ENCODE results near the gene GRIP1.

Gene GRIP1

GRCh38 chr12:66453844-66454243 lies 225.0 kb downstream of the GRIP1 start:
- no peak overlapping the region for H3K27ac ChIP-seq (ENCODE audit: low read length)
- no peaks in the 10 kb centered on the region for H3K27me3 ChIP-seq (ENCODE audit: control insufficient read depth in 1 of 2, insufficient read depth in 2 of 2, low read length in 2 of 2)
- H3K9me3 ChIP-seq (ENCODE audit: control insufficient read depth in 2 of 2, low read length in 2 of 2): no peaks in the 10 kb centered on the region
- H3K4me3 ChIP-seq (ENCODE audit: low read length in 2 of 2): no peak overlapping the region
- no peaks in the 10 kb centered on the region for H3K4me1 ChIP-seq (ENCODE audit: control insufficient read depth, insufficient read depth, low read length)
- no peaks in the 10 kb centered on the region for H3K36me3 ChIP-seq (ENCODE audit: control insufficient read depth in 2 of 2, insufficient read depth in 2 of 2, low read length in 2 of 2)
- no peak overlapping the region for H3K9ac ChIP-seq (ENCODE audit: low read length in 2 of 2)

DNA sequence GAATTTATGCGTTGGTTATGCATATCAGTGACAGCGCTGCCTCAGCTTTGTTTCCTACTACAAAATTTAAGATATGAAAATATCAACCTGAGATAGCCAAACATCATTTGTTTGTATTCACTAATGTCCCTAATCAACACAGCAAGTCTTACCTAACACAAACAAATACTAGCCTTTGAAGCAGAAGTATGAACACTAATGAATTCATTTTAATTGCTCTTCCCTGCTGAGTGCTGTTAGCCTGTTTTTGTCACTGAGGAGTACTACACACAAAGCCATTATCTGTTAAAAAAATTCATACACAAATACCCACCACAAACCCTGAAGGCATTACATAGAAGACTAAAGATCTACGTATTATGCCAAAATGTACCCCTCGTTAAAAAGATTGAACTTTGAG lies 225.8 kb downstream of the GRIP1 start:
- H3K4me3 ChIP-seq (ENCODE audit: low read length in 2 of 2): no peak overlapping the region
- no peaks in the 10 kb centered on the region for H3K4me1 ChIP-seq (ENCODE audit: control insufficient read depth, insufficient read depth, low read length)
- no peak overlapping the region for H3K9ac ChIP-seq (ENCODE audit: low read length in 2 of 2)
- H3K9me3 ChIP-seq (ENCODE audit: control insufficient read depth in 2 of 2, low read length in 2 of 2): no peaks in the 10 kb centered on the region
- no peaks in the 10 kb centered on the region for H3K36me3 ChIP-seq (ENCODE audit: control insufficient read depth in 2 of 2, insufficient read depth in 2 of 2, low read length in 2 of 2)
- no peaks in the 10 kb centered on the region for H3K27me3 ChIP-seq (ENCODE audit: control insufficient read depth in 1 of 2, insufficient read depth in 2 of 2, low read length in 2 of 2)
- no peak overlapping the region for H3K27ac ChIP-seq (ENCODE audit: low read length)

DNA sequence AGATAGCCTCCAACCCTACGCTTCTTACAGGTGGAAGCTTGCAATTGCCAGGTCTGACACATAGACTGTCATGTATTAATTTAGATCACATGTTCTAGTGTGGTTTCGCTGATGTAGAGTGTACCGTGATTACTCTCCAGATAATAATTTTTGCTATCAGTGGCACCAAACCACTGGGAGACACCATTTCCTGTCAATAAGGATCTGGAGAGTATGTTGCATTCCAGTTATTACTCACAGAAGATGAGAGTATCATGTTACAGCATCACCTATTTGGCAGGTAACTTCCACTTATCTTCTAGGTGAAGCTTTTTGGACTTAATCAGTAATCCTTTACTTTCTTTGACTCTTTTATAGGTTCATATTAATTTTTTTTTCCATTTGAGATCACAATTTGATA lies 229.3 kb downstream of the GRIP1 start:
- no peaks in the 10 kb centered on the region for H3K4me1 ChIP-seq (ENCODE audit: control insufficient read depth, insufficient read depth, low read length)
- no peaks in the 10 kb centered on the region for H3K36me3 ChIP-seq (ENCODE audit: control insufficient read depth in 2 of 2, insufficient read depth in 2 of 2, low read length in 2 of 2)
- no peak overlapping the region for H3K4me3 ChIP-seq (ENCODE audit: low read length in 2 of 2)
- no peak overlapping the region for H3K27ac ChIP-seq (ENCODE audit: low read length)
- H3K9me3 ChIP-seq (ENCODE audit: control insufficient read depth in 2 of 2, low read length in 2 of 2): no peaks in the 10 kb centered on the region
- H3K9ac ChIP-seq (ENCODE audit: low read length in 2 of 2): no peak overlapping the region
- no peaks in the 10 kb centered on the region for H3K27me3 ChIP-seq (ENCODE audit: control insufficient read depth in 1 of 2, insufficient read depth in 2 of 2, low read length in 2 of 2)

DNA sequence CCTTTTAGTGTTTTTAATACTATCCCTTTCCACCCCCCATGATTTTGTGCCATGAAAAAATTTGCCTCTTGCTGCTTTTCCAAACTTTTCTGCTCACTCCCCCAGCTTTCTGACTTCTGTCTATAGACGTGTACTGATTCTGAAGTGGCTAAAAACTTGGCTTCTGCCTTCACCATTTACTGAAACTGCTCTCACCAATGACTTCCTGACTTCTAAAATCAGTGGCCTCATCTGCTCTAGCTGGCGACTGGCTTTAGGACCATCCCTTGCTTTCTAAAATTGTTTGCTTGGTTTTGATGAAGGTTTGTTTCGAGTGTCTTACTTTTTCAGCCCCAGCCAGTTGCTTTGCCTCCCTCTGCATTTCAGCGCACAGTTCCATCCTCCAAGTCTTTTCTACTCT lies 231.2 kb downstream of the GRIP1 start:
- H3K4me1 ChIP-seq (ENCODE audit: control insufficient read depth, insufficient read depth, low read length): no peaks in the 10 kb centered on the region

GRCh38 chr12:66446276-66446675 lies 232.6 kb downstream of the GRIP1 start:
- Histone ChIP-seq H3K27ac (ENCODE audit: low read length) (no peak overlapping the region), H3K4me3 (ENCODE audit: low read length in 2 of 2) (no peak overlapping the region), H3K27me3 (ENCODE audit: control insufficient read depth in 1 of 2, insufficient read depth in 2 of 2, low read length in 2 of 2) (no peaks in the 10 kb centered on the region), H3K36me3 (ENCODE audit: control insufficient read depth in 2 of 2, insufficient read depth in 2 of 2, low read length in 2 of 2) (no peaks in the 10 kb centered on the region), H3K4me1 (ENCODE audit: control insufficient read depth, insufficient read depth, low read length) (no peaks in the 10 kb centered on the region), H3K9me3 (ENCODE audit: control insufficient read depth in 2 of 2, low read length in 2 of 2) (no peaks in the 10 kb centered on the region), H3K9ac (ENCODE audit: low read length in 2 of 2) (no peak overlapping the region)

More for the DNA sequence above, 231.2 kb downstream of the GRIP1 start:
- Histone ChIP-seq H3K4me3 (ENCODE audit: low read length in 2 of 2) (no peak overlapping the region), H3K9ac (ENCODE audit: low read length in 2 of 2) (no peak overlapping the region), H3K36me3 (ENCODE audit: control insufficient read depth in 2 of 2, insufficient read depth in 2 of 2, low read length in 2 of 2) (no peaks in the 10 kb centered on the region), H3K27ac (ENCODE audit: low read length) (no peak overlapping the region), H3K9me3 (ENCODE audit: control insufficient read depth in 2 of 2, low read length in 2 of 2) (no peaks in the 10 kb centered on the region), H3K27me3 (ENCODE audit: control insufficient read depth in 1 of 2, insufficient read depth in 2 of 2, low read length in 2 of 2) (no peaks in the 10 kb centered on the region)

GRCh38 chr12:66441905-66442559 lies 236.8 kb downstream of the GRIP1 start:
- Histone ChIP-seq H3K9ac (ENCODE audit: low read length in 2 of 2) (no peak overlapping the region), H3K27ac (ENCODE audit: low read length) (no peak overlapping the region), H3K4me1 (ENCODE audit: control insufficient read depth, insufficient read depth, low read length) (no peaks in the 10 kb centered on the region), H3K27me3 (ENCODE audit: control insufficient read depth in 1 of 2, insufficient read depth in 2 of 2, low read length in 2 of 2) (no peaks in the 10 kb centered on the region), H3K36me3 (ENCODE audit: control insufficient read depth in 2 of 2, insufficient read depth in 2 of 2, low read length in 2 of 2) (no peaks in the 10 kb centered on the region), H3K9me3 (ENCODE audit: control insufficient read depth in 2 of 2, low read length in 2 of 2) (no peaks in the 10 kb centered on the region), H3K4me3 (ENCODE audit: low read length in 2 of 2) (no peak overlapping the region)

DNA sequence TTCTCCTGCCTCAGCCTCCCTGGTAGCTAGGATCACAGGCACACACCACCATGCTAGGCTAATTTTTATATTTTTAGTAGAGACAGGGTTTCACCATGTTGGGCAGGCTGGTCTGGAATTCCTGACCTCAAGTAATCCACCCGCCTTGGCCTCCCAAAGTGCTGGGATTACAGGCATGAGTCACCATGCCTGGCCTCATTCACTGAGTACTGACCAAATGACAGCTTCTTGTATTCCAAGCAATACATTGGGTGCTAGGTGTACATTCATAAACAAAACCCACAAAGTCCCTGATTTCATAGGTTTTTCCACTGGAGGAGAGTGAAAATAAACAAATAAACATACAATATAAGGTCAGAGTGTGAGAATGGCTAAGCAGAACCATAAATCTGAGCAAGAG lies 240.3 kb downstream of the GRIP1 start:
- no peak overlapping the region for H3K9ac ChIP-seq (ENCODE audit: low read length in 2 of 2)
- H3K4me1 ChIP-seq (ENCODE audit: control insufficient read depth, insufficient read depth, low read length): no peaks in the 10 kb centered on the region
- no peaks in the 10 kb centered on the region for H3K36me3 ChIP-seq (ENCODE audit: control insufficient read depth in 2 of 2, insufficient read depth in 2 of 2, low read length in 2 of 2)
- H3K27me3 ChIP-seq (ENCODE audit: control insufficient read depth in 1 of 2, insufficient read depth in 2 of 2, low read length in 2 of 2): no peaks in the 10 kb centered on the region
- no peaks in the 10 kb centered on the region for H3K9me3 ChIP-seq (ENCODE audit: control insufficient read depth in 2 of 2, low read length in 2 of 2)
- H3K4me3 ChIP-seq (ENCODE audit: low read length in 2 of 2): no peak overlapping the region
- no peak overlapping the region for H3K27ac ChIP-seq (ENCODE audit: low read length)

DNA sequence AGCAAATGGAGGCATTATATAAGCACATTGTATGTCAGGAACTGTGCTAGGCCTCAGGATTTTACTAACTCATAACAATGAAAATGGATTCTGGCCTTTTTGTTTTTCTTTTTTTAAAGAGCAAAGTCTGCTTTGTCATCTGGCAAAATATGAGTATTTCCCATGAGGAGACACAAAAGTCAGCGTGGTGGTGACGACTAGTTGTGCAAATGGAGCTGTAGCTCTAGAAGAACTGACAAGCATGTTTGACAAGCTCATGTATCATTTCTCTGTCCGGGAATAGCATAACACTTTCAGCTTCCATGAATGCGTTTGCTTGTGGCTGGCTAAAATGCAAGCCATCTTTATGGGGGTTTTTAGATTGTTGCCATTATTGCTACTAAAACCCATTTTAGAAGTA lies 248.8 kb downstream of the GRIP1 start:
- no peak overlapping the region for H3K9ac ChIP-seq (ENCODE audit: low read length in 2 of 2)
- H3K4me1 ChIP-seq (ENCODE audit: control insufficient read depth, insufficient read depth, low read length): no peaks in the 10 kb centered on the region
- H3K4me3 ChIP-seq (ENCODE audit: low read length in 2 of 2): no peak overlapping the region
- H3K9me3 ChIP-seq (ENCODE audit: control insufficient read depth in 2 of 2, low read length in 2 of 2): no peaks in the 10 kb centered on the region
- H3K36me3 ChIP-seq (ENCODE audit: control insufficient read depth in 2 of 2, insufficient read depth in 2 of 2, low read length in 2 of 2): no peaks in the 10 kb centered on the region
- no peaks in the 10 kb centered on the region for H3K27me3 ChIP-seq (ENCODE audit: control insufficient read depth in 1 of 2, insufficient read depth in 2 of 2, low read length in 2 of 2)
- H3K27ac ChIP-seq (ENCODE audit: low read length): no peak overlapping the region

- Histone ChIP-seq H3K27ac (ENCODE audit: low read length) (no peak overlapping the region), H3K9ac (ENCODE audit: low read length in 2 of 2) (no peak overlapping the region), H3K27me3 (ENCODE audit: control insufficient read depth in 1 of 2, insufficient read depth in 2 of 2, low read length in 2 of 2) (no peaks in the 10 kb centered on the region), H3K4me3 (ENCODE audit: low read length in 2 of 2) (no peak overlapping the region), H3K9me3 (ENCODE audit: control insufficient read depth in 2 of 2, low read length in 2 of 2) (no peaks in the 10 kb centered on the region), H3K4me1 (ENCODE audit: control insufficient read depth, insufficient read depth, low read length) (no peaks in the 10 kb centered on the region), H3K36me3 (ENCODE audit: control insufficient read depth in 2 of 2, insufficient read depth in 2 of 2, low read length in 2 of 2) (no peaks in the 10 kb centered on the region)
These were observed 250.0 kb downstream of the GRIP1 start for GRCh38 chr12:66428870-66429269.

DNA sequence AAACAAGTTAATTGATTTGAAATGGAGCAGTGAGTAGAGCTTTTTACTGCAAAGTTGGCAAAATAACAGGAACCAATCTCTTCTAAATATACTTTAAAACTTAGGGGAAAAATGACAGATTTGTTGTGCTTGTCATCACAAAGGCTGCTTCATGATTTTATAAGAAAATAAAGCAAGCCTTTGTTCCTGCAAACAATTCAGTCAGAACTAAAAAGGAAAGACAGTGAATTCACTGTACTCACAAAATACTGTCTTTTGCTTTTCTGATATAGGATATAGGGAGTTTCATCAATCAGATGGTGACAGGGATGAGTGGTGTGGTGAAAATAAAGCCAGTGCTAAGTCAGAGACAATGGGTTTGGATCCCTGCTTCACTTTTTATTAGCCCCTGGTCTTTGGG lies 250.6 kb downstream of the GRIP1 start:
- Histone ChIP-seq H3K4me1 (ENCODE audit: control insufficient read depth, insufficient read depth, low read length) (no peaks in the 10 kb centered on the region), H3K27me3 (ENCODE audit: control insufficient read depth in 1 of 2, insufficient read depth in 2 of 2, low read length in 2 of 2) (no peaks in the 10 kb centered on the region), H3K4me3 (ENCODE audit: low read length in 2 of 2) (no peak overlapping the region), H3K9ac (ENCODE audit: low read length in 2 of 2) (no peak overlapping the region), H3K9me3 (ENCODE audit: control insufficient read depth in 2 of 2, low read length in 2 of 2) (no peaks in the 10 kb centered on the region), H3K36me3 (ENCODE audit: control insufficient read depth in 2 of 2, insufficient read depth in 2 of 2, low read length in 2 of 2) (no peaks in the 10 kb centered on the region), H3K27ac (ENCODE audit: low read length) (no peak overlapping the region)

- Histone ChIP-seq H3K4me1 (ENCODE audit: control insufficient read depth, insufficient read depth, low read length) (no peaks in the 10 kb centered on the region), H3K4me3 (ENCODE audit: low read length in 2 of 2) (no peak overlapping the region), H3K27me3 (ENCODE audit: control insufficient read depth in 1 of 2, insufficient read depth in 2 of 2, low read length in 2 of 2) (no peaks in the 10 kb centered on the region), H3K9me3 (ENCODE audit: control insufficient read depth in 2 of 2, low read length in 2 of 2) (no peaks in the 10 kb centered on the region), H3K9ac (ENCODE audit: low read length in 2 of 2) (no peak overlapping the region), H3K36me3 (ENCODE audit: control insufficient read depth in 2 of 2, insufficient read depth in 2 of 2, low read length in 2 of 2) (no peaks in the 10 kb centered on the region), H3K27ac (ENCODE audit: low read length) (no peak overlapping the region)
These were observed 252.2 kb downstream of the GRIP1 start for GRCh38 chr12:66426696-66427095.
